Karpas-422 (cell line): ENCODE measurements around the gene USF3. TPM values are rescaled to one million over a fixed set of nuclear protein-coding genes. Genes with fewer than 3 reads are reported as not detected.

Experiments
- DNase-seq: peaks from one replicate; pipeline ENCODE4 v3.0.0-alpha.2; 2015
- H2AFZ ChIP-seq: fragments of 200-600 bp; sonication (generic); 2 replicates; pipeline ENCODE4 v1.6.1; 2014; ENCODE audit warnings: antibody characterized with exemption, low read length, mixed read lengths
- H3K27ac ChIP-seq: fragments of 200-600 bp; sonication (generic); 2 replicates; pipeline ENCODE4 v1.5.1; 2014; ENCODE audit warnings: mild to moderate bottlenecking, low read length, moderate library complexity
- H3K27me3 ChIP-seq: fragments of 200-600 bp; sonication (generic); 2 replicates; pipeline ENCODE4 v1.6.1; 2014; ENCODE audit warnings: low read length, mixed read lengths
- H3K36me3 ChIP-seq: fragments of 200-600 bp; sonication (generic); 2 replicates; pipeline ENCODE4 v1.6.1; 2014; ENCODE audit warnings: low read length, mixed read lengths; ENCODE audit not compliant: insufficient read depth
- H3K4me1 ChIP-seq: fragments of 200-600 bp; sonication (generic); 2 replicates; pipeline ENCODE4 v1.6.1; 2014; ENCODE audit warnings: mild to moderate bottlenecking, low read length, mixed read lengths
- H3K4me2 ChIP-seq: fragments of 200-600 bp; sonication (generic); 2 replicates; pipeline ENCODE4 v1.6.1; 2014; ENCODE audit warnings: low read length, low read depth, mild to moderate bottlenecking; ENCODE audit not compliant: poor library complexity, severe bottlenecking
- H3K4me3 ChIP-seq: fragments of 200-600 bp; sonication (generic); 2 replicates; pipeline ENCODE4 v1.5.1; 2014; ENCODE audit warnings: mild to moderate bottlenecking, antibody characterized with exemption, low read length, mixed read lengths
- H3K79me2 ChIP-seq: fragments of 200-600 bp; sonication (generic); 2 replicates; pipeline ENCODE4 v1.6.1; 2014; ENCODE audit warnings: mild to moderate bottlenecking, low read length, mixed read lengths
- H3K9ac ChIP-seq: fragments of 200-600 bp; sonication (generic); 2 replicates; pipeline ENCODE4 v1.6.0; 2014; ENCODE audit warnings: low read length
- H3K9me2 ChIP-seq: fragments of 200-600 bp; sonication (generic), shearing (Covaris generic); replicated peaks from 2 replicates; pipeline ENCODE4 v1.6.0; 2014; ENCODE audit warnings: mild to moderate bottlenecking, low read length, moderate library complexity; ENCODE audit not compliant: insufficient read depth
- H3K9me3 ChIP-seq: fragments of 300-700, 200-600 bp; sonication (generic); 2 replicates; pipeline ENCODE4 v1.6.1; 2014; ENCODE audit warnings: low read length, mixed read lengths
- H4K20me1 ChIP-seq: fragments of 200-600 bp; sonication (generic); 2 replicates; pipeline ENCODE4 v1.6.1; 2014; ENCODE audit warnings: mild to moderate bottlenecking, antibody characterized with exemption, low read length, low read depth; ENCODE audit not compliant: insufficient read depth
- total RNA-seq: library from RNA; depleted of rRNA; stranded (reverse); fragments of >200 nt; shearing (Covaris generic); gene quantifications from 2 replicates; pipeline ENCODE4 v1.2.3, GENCODE V29; 2014; ENCODE audit warnings: low replicate concordance

The USF3 gene
- total RNA-seq, 1 experiment from 2014 or later: 32.2 TPM

GRCh38 chr3:113690482-113690881 lies 6.0 kb downstream of the USF3 start:
- Histone ChIP-seq H3K9me3 (peaks cover 8% of the 10 kb centered on the region), H2AFZ (no peak overlapping the region), H3K4me1 (peaks cover 16% of the 10 kb centered on the region), H3K9me2 (no peaks in the 10 kb centered on the region), H3K79me2 (peaks cover 96% of the 10 kb centered on the region), H3K36me3 (peaks cover 12% of the 10 kb centered on the region; the same call in 1 of the 2 replicates), H3K27ac (no peak overlapping the region), H4K20me1 (no peaks in the 10 kb centered on the region), H3K4me3 (no peak overlapping the region), H3K9ac (no peak overlapping the region), H3K27me3 (no peaks in the 10 kb centered on the region), H3K4me2 (no peak overlapping the region)
- no peak for DNase-seq

GRCh38 chr3:113685956-113686721 lies 10.3 kb downstream of the USF3 start:
- Histone ChIP-seq H3K4me3 (no peak overlapping the region), H3K9ac (no peak overlapping the region), H3K27me3 (no peaks in the 10 kb centered on the region), H3K9me3 (peaks cover 23% of the 10 kb centered on the region), H3K4me2 (no peak overlapping the region), H3K36me3 (peaks cover 12% of the 10 kb centered on the region; the same call in 1 of the 2 replicates), H3K4me1 (no peaks in the 10 kb centered on the region), H2AFZ (no peak overlapping the region), H3K9me2 (no peaks in the 10 kb centered on the region), H3K79me2 (peaks cover 84% of the 10 kb centered on the region), H4K20me1 (no peaks in the 10 kb centered on the region), H3K27ac (no peak overlapping the region)
- DNase-seq: no peak

GRCh38 chr3:113685124-113685523 lies 11.3 kb downstream of the USF3 start:
- DNase-seq: no peak
- Histone ChIP-seq H3K79me2 (peaks cover 78% of the 10 kb centered on the region), H2AFZ (no peak overlapping the region)

GRCh38 chr3:113684271-113684819 lies 12.1 kb downstream of the USF3 start:
- Histone ChIP-seq H3K9ac (no peak overlapping the region), H3K4me3 (no peak overlapping the region), H3K27me3 (no peaks in the 10 kb centered on the region), H3K36me3 (peaks cover 12% of the 10 kb centered on the region; the same call in 1 of the 2 replicates), H3K9me3 (peaks cover 23% of the 10 kb centered on the region), H3K79me2 (peaks cover 70% of the 10 kb centered on the region), H2AFZ (no peak overlapping the region), H3K4me1 (no peaks in the 10 kb centered on the region), H4K20me1 (no peaks in the 10 kb centered on the region), H3K9me2 (no peaks in the 10 kb centered on the region), H3K27ac (no peak overlapping the region), H3K4me2 (no peak overlapping the region)
- no peak for DNase-seq

More at GRCh38 chr3:113685124-113685523, 11.3 kb downstream of the USF3 start:
- Histone ChIP-seq H3K9me3 (peaks cover 23% of the 10 kb centered on the region), H3K4me3 (no peak overlapping the region), H3K9ac (no peak overlapping the region), H3K27ac (no peak overlapping the region), H4K20me1 (no peaks in the 10 kb centered on the region), H3K4me2 (no peak overlapping the region), H3K9me2 (no peaks in the 10 kb centered on the region), H3K27me3 (no peaks in the 10 kb centered on the region), H3K36me3 (peaks cover 12% of the 10 kb centered on the region; the same call in 1 of the 2 replicates), H3K4me1 (no peaks in the 10 kb centered on the region)

- Histone ChIP-seq H3K4me2 (no peak overlapping the region), H2AFZ (no peak overlapping the region), H3K36me3 (no peaks in the 10 kb centered on the region; the same call in 1 of the 2 replicates), H3K9me2 (no peaks in the 10 kb centered on the region), H3K27me3 (no peaks in the 10 kb centered on the region), H3K9ac (no peak overlapping the region), H3K27ac (no peak overlapping the region), H3K9me3 (0 out of 2 replicates have a peak, but pooled peaks cover under 1% of the 10 kb centered on the region), H3K4me3 (no peak overlapping the region), H3K4me1 (no peaks in the 10 kb centered on the region), H3K79me2 (peaks cover 33% of the 10 kb centered on the region), H4K20me1 (no peaks in the 10 kb centered on the region)
- DNase-seq: no peak
Observed at GRCh38 chr3:113678773-113679172, 17.7 kb downstream of the USF3 start.

GRCh38 chr3:113677737-113678136 lies 18.7 kb downstream of the USF3 start:
- no peak overlapping the region for H2AFZ ChIP-seq
- no peak overlapping the region for H3K4me2 ChIP-seq
- no peaks in the 10 kb centered on the region for H4K20me1 ChIP-seq
- H3K9me2 ChIP-seq: no peaks in the 10 kb centered on the region
- H3K9me3 ChIP-seq: no peaks in the 10 kb centered on the region
- no peaks in the 10 kb centered on the region for H3K27me3 ChIP-seq
- H3K4me3 ChIP-seq: no peak overlapping the region
- peaks cover 30% of the 10 kb centered on the region for H3K79me2 ChIP-seq
- no peak for DNase-seq
- H3K36me3 ChIP-seq: no peaks in the 10 kb centered on the region; the same call in 1 of the 2 replicates
- no peak overlapping the region for H3K9ac ChIP-seq
- H3K27ac ChIP-seq: no peak overlapping the region
- H3K4me1 ChIP-seq: no peaks in the 10 kb centered on the region

- Histone ChIP-seq H3K9me3 (no peaks in the 10 kb centered on the region), H3K4me3 (no peak overlapping the region), H3K36me3 (peaks cover 4% of the 10 kb centered on the region; the same call in 1 of the 2 replicates), H4K20me1 (no peaks in the 10 kb centered on the region), H3K79me2 (peaks cover 21% of the 10 kb centered on the region), H3K9ac (no peak overlapping the region), H3K27me3 (no peaks in the 10 kb centered on the region), H2AFZ (no peak overlapping the region), H3K4me2 (no peak overlapping the region), H3K9me2 (no peaks in the 10 kb centered on the region), H3K27ac (no peak overlapping the region), H3K4me1 (no peaks in the 10 kb centered on the region)
- DNase-seq: no peak
Observed at GRCh38 chr3:113676261-113676660, 20.2 kb downstream of the USF3 start.

GRCh38 chr3:113673593-113673992 lies 22.8 kb downstream of the USF3 start:
- DNase-seq: no peak
- Histone ChIP-seq H3K4me1 (no peaks in the 10 kb centered on the region), H3K9me2 (no peaks in the 10 kb centered on the region), H3K27me3 (no peaks in the 10 kb centered on the region), H3K79me2 (peaks cover 11% of the 10 kb centered on the region; the same call in 1 of the 2 replicates), H3K4me3 (no peak overlapping the region), H3K9ac (no peak overlapping the region), H3K4me2 (no peak overlapping the region), H4K20me1 (no peaks in the 10 kb centered on the region), H3K27ac (no peak overlapping the region), H3K9me3 (no peaks in the 10 kb centered on the region), H2AFZ (no peak overlapping the region), H3K36me3 (peaks cover 4% of the 10 kb centered on the region; the same call in 1 of the 2 replicates)
